ENCODE results near the gene SLC9C1. TPM values are rescaled to one million over a fixed set of nuclear protein-coding genes. Genes with fewer than 3 reads are reported as not detected.

Gene SLC9C1
- total RNA-seq, 1 experiment from 2014 or later, result 0.50 TPM

GRCh38 chr3:112115806-112116383 lies 178.1 kb downstream of the SLC9C1 start:
- Histone ChIP-seq H2BK20ac (ENCODE audit: low read depth, low read length, poor library complexity, severe bottlenecking) (no peak overlapping the region), H2AK5ac (ENCODE audit: insufficient read length, low read length) (no peak overlapping the region), H2BK120ac (ENCODE audit: low read depth, low read length, poor library complexity, severe bottlenecking) (no peak overlapping the region), H3K9ac (ENCODE audit: extremely low read depth, insufficient read length, low read length) (no peak overlapping the region), H3K4me2 (ENCODE audit: insufficient read depth, insufficient read length, low read length) (no peak overlapping the region), H3K23me2 (ENCODE audit: insufficient read length, low read depth, low read length, poor library complexity, severe bottlenecking) (no peaks in the 10 kb centered on the region), H3K9me3 (ENCODE audit: control insufficient read depth, low read depth, low read length) (no peaks in the 10 kb centered on the region), H3K27ac (ENCODE audit: insufficient read length, low read depth, low read length) (no peak overlapping the region), H3K79me2 (ENCODE audit: insufficient read depth, low read length) (no peaks in the 10 kb centered on the region), H3K14ac (ENCODE audit: insufficient read depth, low read length) (no peak overlapping the region), H4K8ac (replicated peaks; ENCODE audit: insufficient read length, low read depth, low read length) (no peak overlapping the region), H3K56ac (ENCODE audit: insufficient read length, low read depth, low read length) (no peak overlapping the region), H4K5ac (ENCODE audit: insufficient read length, low read depth, low read length) (no peak overlapping the region), H3K4ac (ENCODE audit: low read depth, low read length) (no peak overlapping the region), H2BK12ac (ENCODE audit: insufficient read length, low read depth, low read length) (no peak overlapping the region), H3K18ac (ENCODE audit: insufficient read length, low read depth, low read length) (no peak overlapping the region), H4K91ac (ENCODE audit: insufficient read length, low read depth, low read length) (no peak overlapping the region), H3K23ac (ENCODE audit: insufficient read length, low read depth, low read length) (no peak overlapping the region), H2BK15ac (ENCODE audit: low read depth, low read length) (no peak overlapping the region), H3T11ph (ENCODE audit: low read length) (no peak overlapping the region), H3K27me3 (ENCODE audit: insufficient read depth, low read length) (no peaks in the 10 kb centered on the region), H4K20me1 (ENCODE audit: control insufficient read depth, insufficient read depth, insufficient read length) (no peaks in the 10 kb centered on the region), H2AFZ (ENCODE audit: low read length) (no peak overlapping the region), H3K4me1 (ENCODE audit: insufficient read depth, low read length) (no peaks in the 10 kb centered on the region), H2BK5ac (ENCODE audit: insufficient read length, low read length) (no peak overlapping the region), H3K79me1 (ENCODE audit: insufficient read depth, low read depth, low read length, poor library complexity, severe bottlenecking) (no peaks in the 10 kb centered on the region)
- TF ChIP-seq CTCF (conservative IDR thresholded peaks at IDR 0.05), result no peak
- H3K27me3 Mint-ChIP-seq (ENCODE audit: low read depth), result no peaks in the 10 kb centered on the region
- no peaks in the 10 kb centered on the region for H3K9me3 Mint-ChIP-seq
- H3K4me3 Mint-ChIP-seq, result no peak overlapping the region
- peak overlapping the region in 1 of 3 experiments; percentile 70; a peak in 2 of 7 replicates for H3K27ac Mint-ChIP-seq
- no peak for DNase-seq
- H3K4me1 Mint-ChIP-seq, result peaks cover 28 to 29% of the 10 kb centered on the region in 2 experiments
- no CpG with 5 or more reads among the region's 6 CpGs for WGBS (ENCODE audit: extremely low coverage, insufficient read length, low lambda C conversion rate)
- peaks cover 10 to 18% (median 14%) of the 10 kb centered on the region in 3 experiments; a peak in 4 of 7 replicates for H3K36me3 Mint-ChIP-seq (ENCODE audit: insufficient read depth in 1 of 3, low read depth in 3 of 3)
